Fibroblast of skin of right quadriceps (primary cell): ENCODE data around the gene RGCC.

Source experiments
- DNase-seq: peaks from one replicate; pipeline ENCODE4 v3.0.0-alpha.2; 2013

RGCC gene

GRCh38 chr13:41454170-41454569 lies 3.2 kb upstream of the RGCC start:
- no peak for DNase-seq

- DNase-seq = no peak
Observed at GRCh38 chr13:41455725-41456419, 1.5 kb upstream of the RGCC start.

- DNase-seq = no peak
Observed at GRCh38 chr13:41457589-41458186, 338 bp downstream of the RGCC start.

- DNase-seq = no peak
Observed at GRCh38 chr13:41458187-41458760, 924 bp downstream of the RGCC start.

- peak; percentile 22 for DNase-seq
Observed at GRCh38 chr13:41458761-41459431, 1.5 kb downstream of the RGCC start.

- DNase-seq = no peak
Observed at GRCh38 chr13:41459432-41460073, 2.2 kb downstream of the RGCC start.

- DNase-seq = no peak
Observed at GRCh38 chr13:41460074-41460465, 2.7 kb downstream of the RGCC start.

GRCh38 chr13:41460930-41461329 lies 3.6 kb downstream of the RGCC start:
- DNase-seq = no peak

- no peak for DNase-seq
Observed at GRCh38 chr13:41461527-41462139, 4.3 kb downstream of the RGCC start.

- DNase-seq = no peak
Observed at GRCh38 chr13:41462427-41462826, 5.1 kb downstream of the RGCC start.

- DNase-seq = no peak
Observed at GRCh38 chr13:41463838-41464602, 6.7 kb downstream of the RGCC start.

GRCh38 chr13:41465241-41465847 lies 8.0 kb downstream of the RGCC start:
- peak; percentile 77 for DNase-seq

GRCh38 chr13:41465898-41466320 lies 8.6 kb downstream of the RGCC start:
- no peak for DNase-seq

- DNase-seq = no peak
Observed at GRCh38 chr13:41467425-41467945, 10.1 kb downstream of the RGCC start.

- no peak for DNase-seq
Observed at GRCh38 chr13:41468631-41469030, 11.3 kb downstream of the RGCC start.

- DNase-seq = no peak
Observed at GRCh38 chr13:41470196-41470595, 12.8 kb downstream of the RGCC start.

- no peak for DNase-seq
Observed at GRCh38 chr13:41471785-41472184, 14.4 kb downstream of the RGCC start.

GRCh38 chr13:41487222-41487621 lies 29.9 kb downstream of the RGCC start:
- DNase-seq = no peak

GRCh38 chr13:41488124-41488523 lies 30.8 kb downstream of the RGCC start:
- DNase-seq = no peak

- DNase-seq = no peak
Observed at GRCh38 chr13:41490371-41491015, 33.1 kb downstream of the RGCC start.

- DNase-seq = no peak
Observed at GRCh38 chr13:41491436-41491835, 34.1 kb downstream of the RGCC start.
